HG03103 (cell line): Measurements from ENCODE around the gene TRABD.

Source experiments
- ATAC-seq: cut with Tn5 transposase; IDR thresholded peaks from one replicate; pipeline ENCODE4 v1.9.1; 2021; ENCODE audit warnings: low read depth; ENCODE audit not compliant: unreplicated experiment

Gene TRABD

DNA sequence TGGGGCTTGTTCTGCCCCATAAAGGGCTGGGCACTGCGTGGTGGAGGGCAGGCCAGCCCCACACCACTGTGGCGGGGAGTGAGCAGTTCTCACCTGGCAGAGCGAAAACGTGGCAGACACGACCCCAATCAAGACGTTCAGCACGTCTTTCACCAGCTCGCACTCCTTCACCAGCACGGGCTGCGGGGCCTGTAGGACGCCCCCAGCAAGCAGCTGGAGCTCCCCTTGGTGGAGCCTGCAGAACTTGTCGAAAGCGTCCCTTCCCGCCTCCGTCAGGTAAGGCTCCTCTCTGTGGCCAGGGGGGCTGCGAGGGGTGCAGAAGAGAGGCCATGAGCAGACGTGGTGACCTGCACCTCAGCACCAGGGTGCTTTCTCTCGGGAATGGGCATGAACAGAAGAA is 47.5 kb downstream of the TRABD start:
- no peak for ATAC-seq

GRCh38 chr22:50236731-50237409 is 51.2 kb downstream of the TRABD start:
- no peak for ATAC-seq

DNA sequence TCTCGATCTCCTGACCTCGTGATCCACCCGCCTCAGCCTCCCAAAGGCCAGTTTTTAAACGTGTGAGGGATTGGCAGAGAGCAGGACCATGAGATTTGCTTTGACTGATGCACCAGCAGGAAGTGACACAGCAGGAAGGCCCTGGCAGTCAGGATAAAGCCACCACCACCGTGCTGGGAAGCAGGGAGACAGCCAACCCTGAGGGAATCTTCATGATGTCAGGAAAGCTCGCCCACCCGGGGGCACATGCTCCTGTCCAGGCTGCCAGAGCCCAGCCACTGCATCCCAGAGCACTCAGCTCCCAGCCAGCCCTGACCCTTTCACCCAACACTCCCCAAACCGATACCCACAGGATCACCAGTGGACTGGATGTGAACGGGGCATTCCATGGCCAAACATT is 53.0 kb downstream of the TRABD start:
- no peak for ATAC-seq

DNA sequence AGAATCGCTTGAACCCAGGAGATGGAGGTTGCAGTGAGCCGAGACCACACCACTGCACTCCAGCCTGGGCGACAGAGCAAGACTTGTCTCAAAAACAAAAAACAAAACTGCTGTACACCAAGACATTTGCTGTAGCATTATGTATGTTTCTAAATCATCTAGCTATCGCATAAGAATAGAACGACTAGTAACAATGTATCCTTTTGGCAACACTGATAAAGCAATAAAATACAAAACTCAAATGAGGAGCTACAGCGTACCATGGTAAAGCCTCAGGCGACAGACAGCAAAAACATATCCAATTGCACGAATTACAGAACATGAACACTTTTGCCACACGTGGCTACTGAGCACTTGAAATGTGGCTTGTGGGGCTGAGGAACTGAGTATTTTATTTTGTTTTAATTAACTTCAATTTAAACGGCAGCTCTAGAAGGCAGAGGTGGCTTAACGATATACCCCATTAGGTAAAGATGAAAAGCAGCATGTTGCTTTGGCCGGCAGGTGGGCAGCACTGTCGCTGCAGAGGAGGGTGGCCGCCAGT is 56.8 kb downstream of the TRABD start:
- no peak for ATAC-seq

DNA sequence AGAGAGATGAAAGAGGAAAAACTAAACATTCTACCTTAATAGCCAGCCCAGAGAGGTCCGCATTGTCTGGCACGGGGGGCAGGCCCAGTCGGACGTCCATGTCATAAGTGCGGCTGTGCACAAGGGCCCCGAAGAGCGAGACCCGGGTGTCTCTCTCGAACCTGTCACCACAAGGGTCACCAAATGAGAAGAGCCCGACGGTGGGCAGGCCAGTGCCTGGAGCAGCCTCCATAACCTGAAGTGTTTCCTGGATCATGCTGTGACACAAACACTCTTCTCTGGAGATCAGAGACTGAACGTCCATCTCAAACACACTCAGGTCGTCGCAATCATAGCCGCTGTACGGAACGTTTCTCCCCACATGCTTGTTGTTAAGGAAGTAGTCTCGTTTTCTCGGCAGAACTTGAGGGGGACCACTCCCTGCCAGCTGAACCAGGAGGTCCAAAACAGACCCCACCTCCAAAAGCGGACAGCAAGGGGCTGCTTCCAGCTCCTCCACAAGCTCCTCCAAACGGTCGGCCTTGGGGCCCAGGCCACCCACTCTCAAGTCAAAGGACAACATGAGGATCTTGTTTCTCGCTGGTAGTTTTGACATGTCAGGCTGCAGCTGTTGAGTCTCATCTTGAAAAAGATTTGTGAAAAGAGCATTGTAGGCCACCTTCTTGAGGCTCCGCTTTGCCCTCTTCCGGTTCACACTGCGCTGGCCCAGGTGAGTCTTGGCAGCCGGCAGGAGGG is 58.1 kb downstream of the TRABD start:
- no peak for ATAC-seq

- ATAC-seq = peak; percentile 53
These were observed 58.9 kb downstream of the TRABD start, which contains the start of gene TUBGCP6 for GRCh38 chr22:50244420-50245213. Gene TUBGCP6, minus strand, starts transcription at chr22:50245023. Its CDS starts 564 bp downstream, at chr22:50244459.

- ATAC-seq = no peak
These were observed 59.7 kb downstream of the TRABD start for GRCh38 chr22:50245214-50246072.

- no peak for ATAC-seq
These were observed 60.8 kb downstream of the TRABD start for GRCh38 chr22:50246242-50247175.

DNA sequence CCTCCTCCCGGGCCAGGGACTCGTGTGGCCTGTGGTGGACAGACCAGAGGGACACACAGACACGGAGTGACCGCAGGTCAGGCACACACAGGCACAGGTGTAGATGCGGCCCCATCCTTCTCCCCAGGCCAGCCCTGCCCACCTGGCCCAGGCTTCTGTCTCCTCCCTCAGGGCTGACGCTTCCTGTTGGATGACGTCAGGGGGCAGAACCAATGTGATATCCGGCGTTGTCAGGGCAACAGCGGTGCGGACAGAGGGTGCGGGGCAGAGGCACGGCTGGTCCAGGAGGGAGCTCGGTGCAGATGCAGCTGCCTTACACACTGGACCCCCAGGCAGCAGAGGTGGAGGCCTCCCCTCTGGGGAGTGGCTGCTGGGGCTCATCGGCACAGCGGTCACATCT is 62.0 kb downstream of the TRABD start:
- ATAC-seq = no peak

DNA sequence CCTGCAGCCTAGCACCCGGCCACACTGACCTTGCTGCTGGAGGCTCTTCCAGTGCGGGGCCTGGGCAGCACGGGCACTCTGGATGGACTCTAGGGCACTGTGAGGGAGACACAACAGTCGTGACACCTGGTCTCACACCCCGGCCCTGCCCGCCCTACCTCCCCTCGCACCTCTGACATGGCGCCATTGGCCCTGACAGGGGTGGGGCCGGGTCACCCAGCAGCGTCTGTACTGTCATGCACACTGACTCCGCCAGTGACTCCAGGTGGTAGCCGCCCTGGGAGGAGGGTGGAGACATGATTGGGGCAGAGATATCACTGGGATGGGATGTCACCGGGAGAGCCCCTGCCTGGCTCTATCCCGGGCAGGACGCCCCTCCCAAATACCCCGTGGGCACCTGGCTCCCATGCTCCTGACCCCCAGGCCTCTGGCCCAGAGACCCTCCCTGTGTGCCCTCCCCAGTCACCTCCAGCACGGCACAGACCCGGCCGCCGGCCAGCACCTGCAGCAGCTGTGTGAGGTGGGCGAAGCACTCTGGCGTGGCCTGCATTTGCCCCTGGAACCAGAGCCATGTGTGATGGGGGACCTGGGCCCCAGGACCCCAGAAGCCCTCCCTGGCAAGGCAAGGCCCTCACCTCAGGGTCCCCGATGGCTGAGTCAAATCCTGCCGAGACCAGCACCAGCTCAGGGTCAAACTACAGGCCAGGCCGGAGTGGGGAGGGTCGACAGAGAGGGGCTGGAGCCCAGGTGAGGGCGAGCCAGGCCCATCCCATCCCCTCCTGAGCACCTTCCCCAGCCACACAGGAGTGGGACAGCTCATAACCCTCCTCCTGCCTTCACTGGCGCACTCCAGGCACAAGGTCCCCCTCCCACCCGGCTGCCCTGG is 62.7 kb downstream of the TRABD start:
- ATAC-seq = no peak
